GM12878 (cell line): ENCODE data around the gene MED13. TPM values are rescaled to one million over a fixed set of nuclear protein-coding genes. Genes with fewer than 3 reads are reported as not detected.
A peak's percentile ranks its signal among the peaks of the same experiment; 100 is the strongest.

Experiments
- ATAC-seq: fragments of 200-7000 bp; cut with Tn5 transposase; 3 replicates; pipeline ENCODE4 v1.9.1; 2020; ENCODE audit warnings: mild to moderate bottlenecking, moderate library complexity
- BruUV-seq: library from RNA; stranded (reverse); fragments of 400-500 nt; replicated peaks from 2 replicates; lab custom pipeline; 2021; lab: Mats Ljungman, UMichigan
- CTCF ChIA-PET: fragments of 300-600 bp; sonication (Branson Sonifier 250); formaldehyde crosslinking; extraction: SDS; loops from one replicate; lab custom pipeline; 2021; ENCODE audit warnings: inconsistent platforms; lab: Yijun Ruan, JAX
- POLR2A ChIA-PET: fragments of 350-600 bp; formaldehyde crosslinking; extraction: SDS; loops from one replicate; lab custom pipeline; 2021; ENCODE audit warnings: inconsistent platforms; lab: Charles Lee
- RAD21 ChIA-PET: fragments of 300-600 bp; sonication (Branson Sonifier 250); formaldehyde crosslinking; loops from one replicate; lab custom pipeline; 2023; ENCODE audit warnings: antibody characterized with exemption; ENCODE audit not compliant: unreplicated experiment; lab: Charles Lee
- SMC1A ChIA-PET: fragments of 300-600 bp; sonication (Branson Sonifier 250); formaldehyde crosslinking; loops from one replicate; lab custom pipeline; 2023; ENCODE audit not compliant: unreplicated experiment, uncharacterized antibody; lab: Charles Lee
- DNase-seq: peaks from one replicate; pipeline ENCODE4 v3.0.0-alpha.2; 2011; ENCODE audit warnings: low read depth, low spot score
- FAIRE-seq: peaks from 3 replicates; lab custom pipeline; 2011; peaks lifted over from hg19 to GRCh38; lab: Jason Lieb, UNC
- H2AFZ ChIP-seq: 2 replicates; pipeline ENCODE4 v1.6.0; 2011; ENCODE audit warnings: low read depth, low read length, control low read depth; ENCODE audit not compliant: control insufficient read depth
- H3K27ac ChIP-seq: 2 replicates; pipeline ENCODE4 v1.5.1; 2011; ENCODE audit warnings: control low read depth; ENCODE audit not compliant: control insufficient read depth, insufficient read depth
- H3K27me3 ChIP-seq, 2 experiments: replicated peaks in 1 of 2; 2 replicates each; pipeline versions ENCODE4 v1.6.0 to v1.6.1; 2011; ENCODE audit warnings: low read length in 1 of 2; ENCODE audit not compliant: control insufficient read depth in 2 of 2, insufficient read depth in 2 of 2
- H3K36me3 ChIP-seq, 2 experiments: 2 replicates each; pipeline ENCODE4 v1.5.1; 2011; ENCODE audit warnings: low read length in 1 of 2; ENCODE audit not compliant: control insufficient read depth in 2 of 2, insufficient read depth in 2 of 2
- H3K4me1 ChIP-seq: 2 replicates; pipeline ENCODE4 v1.6.1; 2011; ENCODE audit warnings: mild to moderate bottlenecking, low read length, moderate library complexity, mixed read lengths; ENCODE audit not compliant: control insufficient read depth, insufficient read depth
- H3K4me2 ChIP-seq: 2 replicates; pipeline ENCODE4 v1.6.0; 2011; ENCODE audit warnings: control low read depth; ENCODE audit not compliant: control insufficient read depth, insufficient read depth
- H3K4me3 ChIP-seq: fragments of 200-600 bp; sonication (generic); 2 replicates; pipeline ENCODE4 v1.5.1; 2016
- H3K79me2 ChIP-seq: 2 replicates; pipeline ENCODE4 v1.6.0; 2011; ENCODE audit warnings: low read length; ENCODE audit not compliant: control insufficient read depth, insufficient read depth
- H3K9ac ChIP-seq: 2 replicates; pipeline ENCODE4 v1.8.0; 2011; ENCODE audit warnings: low read length, control low read depth, mixed read lengths; ENCODE audit not compliant: control insufficient read depth, insufficient read depth
- H3K9me3 ChIP-seq: replicated peaks from 3 replicates; pipeline ENCODE4 v1.5.1; 2011; ENCODE audit warnings: mild to moderate bottlenecking, low read length; ENCODE audit not compliant: control insufficient read depth, insufficient read depth
- H4K20me1 ChIP-seq: 2 replicates; pipeline ENCODE4 v1.6.0; 2011; ENCODE audit not compliant: control insufficient read depth, insufficient read depth
- BCLAF1 ChIP-seq: fragments of 450-650 bp; IDR thresholded peaks from 2 replicates; pipeline ENCODE4 v1.6.1; 2017; ENCODE audit warnings: antibody characterized with exemption, mild to moderate bottlenecking, moderate library complexity
- CREB1 ChIP-seq: IDR thresholded peaks from 2 replicates; pipeline ENCODE4 v1.6.1; 2012; ENCODE audit warnings: low read depth, mild to moderate bottlenecking, inconsistent platforms
- EP300 ChIP-seq, 2 experiments: fragments of 150-350 bp in 1 of 2; IDR thresholded peaks; 2 replicates each; pipeline ENCODE4 v1.6.1; 2011 to 2012; ENCODE audit warnings: low read depth in 2 of 2, low read length in 2 of 2, borderline replicate concordance in 1 of 2, improper control_type of control experiment in 1 of 2, inconsistent platforms in 1 of 2; ENCODE audit not compliant: control insufficient read depth in 1 of 2
- MAX ChIP-seq: IDR thresholded peaks from 2 replicates; pipeline ENCODE4 v1.6.1; 2012; ENCODE audit warnings: low read depth, low read length, improper control_type of control experiment
- NR2C1 ChIP-seq: fragments of 450-650 bp; IDR thresholded peaks from 2 replicates; pipeline ENCODE4 v1.6.1; 2017; ENCODE audit warnings: antibody characterized with exemption, mild to moderate bottlenecking, moderate library complexity
- NR2F1 ChIP-seq: fragments of 450-650 bp; conservative IDR thresholded peaks from 2 replicates; pipeline ENCODE4 v1.6.1; 2017; ENCODE audit warnings: mild to moderate bottlenecking
- PAX5 ChIP-seq: IDR thresholded peaks from 2 replicates; pipeline ENCODE4 v1.6.1; 2011; ENCODE audit warnings: low read depth, low read length, borderline replicate concordance
- REST ChIP-seq: IDR thresholded peaks from 2 replicates; pipeline ENCODE4 v1.6.1; 2012; ENCODE audit warnings: mild to moderate bottlenecking, low read depth, low read length
- RUNX3 ChIP-seq: IDR thresholded peaks from 2 replicates; pipeline ENCODE4 v1.6.1; 2012; ENCODE audit warnings: low read length, inconsistent platforms
- SMAD1 ChIP-seq: fragments of 450-650 bp; IDR thresholded peaks from 2 replicates; pipeline ENCODE4 v1.6.1; 2018; ENCODE audit warnings: mild to moderate bottlenecking, low read depth; ENCODE audit not compliant: partially characterized antibody
- SRF ChIP-seq, 2 experiments: IDR thresholded peaks; 2 replicates each; pipeline ENCODE4 v1.6.1; 2011; ENCODE audit warnings: low read depth in 2 of 2, low read length in 2 of 2, mild to moderate bottlenecking in 1 of 2, moderate library complexity in 1 of 2
- STAT1 ChIP-seq: fragments of 450-650 bp; conservative IDR thresholded peaks from 2 replicates; pipeline ENCODE4 v1.6.1; 2014; ENCODE audit warnings: antibody characterized with exemption, mild to moderate bottlenecking
- TCF12 ChIP-seq: IDR thresholded peaks from 2 replicates; pipeline ENCODE4 v1.6.1; 2011; ENCODE audit warnings: low read depth, mild to moderate bottlenecking, low read length
- ZNF274 ChIP-seq: IDR thresholded peaks from one replicate; pipeline ENCODE4 v1.8.0; 2011; ENCODE audit not compliant: insufficient read length, insufficient read depth
- ZZZ3 ChIP-seq: IDR thresholded peaks from 2 replicates; pipeline ENCODE4 v1.6.1; 2011; ENCODE audit warnings: low read depth; ENCODE audit not compliant: control insufficient read depth, insufficient read length
- WGBS: methylation state at CpG from one replicate; pipeline ENCODE4 v1.1.6; 2016; ENCODE audit warnings: low lambda C conversion rate; ENCODE audit not compliant: insufficient replicate concordance, insufficient coverage; ENCODE audit errors: missing lambda C conversion rate; 5-methylcytosine and 5-hydroxymethylcytosine counted together
- in situ Hi-C: fragments of 300-500 bp; cut with MboI; formaldehyde crosslinking; loops from 9 replicates; pipeline ENCODE4 v1.14.3; 2018; ENCODE audit warnings: mixed read lengths
- intact Hi-C: fragments of 100-400 bp; cut with micrococcal nuclease; formaldehyde crosslinking; loops from one replicate; pipeline ENCODE4 v1.14.2; 2022; ENCODE audit not compliant: unreplicated experiment
- polyA plus RNA-seq, 11 experiments: library from polyadenylated mRNA; depleted of rRNA in 4 of 11; unstranded in 6 of 11; stranded (reverse) in 5 of 11; fragments of >200 nt; fragmentation: Nextera tagmentation in 4 of 11; fragmentation: Illumina TruSeq in 1 of 11; extraction: Ambion mirVana in 4 of 11; extraction: Trizol in 1 of 11; gene quantifications; 1 replicate in 1 of 11; 2 replicates in 10 of 11; pipeline versions ENCODE4 v1.2.1 to v1.2.3, GENCODE V29; 2011 to 2016; ENCODE audit warnings: inconsistent platforms in 2 of 11, missing spikeins in 2 of 11, low read depth in 1 of 11
- total RNA-seq, 4 experiments: library from RNA; depleted of rRNA in 3 of 4; stranded (reverse); fragments of >200 nt in 3 of 4; fragmentation: Illumina TruSeq in 1 of 4; extraction: Trizol in 1 of 4; gene quantifications; 2 replicates each; pipeline versions ENCODE4 v1.2.1 to v1.2.3, GENCODE V29; 2013 to 2021

Gene MED13
- total and polyA plus RNA-seq, 10 of the 15 experiments (the other 5 are each of a cell fraction or from before 2014, with no cell fraction given): 4.6 to 49.7 (median 21.3) TPM

- SMC1A ChIA-PET: interaction anchor here (0.8 to 12.8 kb wide), 8 partner anchors 8 to 77 kb away, joined by 3 to 139 read pairs (median 4); no protein-coding TSS in a partner anchor
- Histone ChIP-seq H3K79me2 (no peaks in the 10 kb centered on the region), H3K27me3 (no peaks in the 10 kb centered on the region), H2AFZ (peak overlapping the region; percentile 30; the same call in 1 of the 2 replicates), H3K9me3 (no peaks in the 10 kb centered on the region; the same call in 2 of the 3 replicates), H3K4me1 (peaks cover 26% of the 10 kb centered on the region), H3K4me2 (0 out of 2 replicates have a peak overlapping the region, but pooled peaks have one; percentile 9), H3K9ac (no peak overlapping the region), H3K4me3 (no peak overlapping the region), H3K36me3 (no peaks in the 10 kb centered on the region), H4K20me1 (no peaks in the 10 kb centered on the region), H3K27ac (no peak overlapping the region)
- BruUV-seq: no TSS peak
- intact Hi-C loops (no loop called here), in situ Hi-C loops (no loop called here)
- 46% methylated on average over 1 of the region's 1 CpG for WGBS
- DNase-seq (no peak), FAIRE-seq (no peak), ATAC-seq (no peak)
- POLR2A ChIA-PET: interaction anchor here (1.1 kb wide), 1 partner anchor 16 kb away, joined by 3 read pairs; no protein-coding TSS in a partner anchor
- CTCF ChIA-PET: interaction anchor here (0.6 to 12.3 kb wide), 4 partner anchors 14 to 678 kb away, joined by 4 to 183 read pairs (median 18); no protein-coding TSS in a partner anchor
- RAD21 ChIA-PET: interaction anchor here (0.9 to 12.4 kb wide), 6 partner anchors 9 to 80 kb away, joined by 3 to 134 read pairs (median 4); partner anchors contain the start of gene MED13
- TF ChIP-seq TCF12: no peak
- TF ChIP-seq STAT1: no peak
- 0 out of 2 replicates have a peak, but pooled peaks have one; percentile 48 for TF ChIP-seq PAX5
- TF ChIP-seq RUNX3: peak; percentile 66
- no peak for TF ChIP-seq SMAD1
- no peak for TF ChIP-seq NR2C1
- TF ChIP-seq SRF (IDR thresholded peaks at IDR 0.05; ENCODE audit: low read depth in 2 of 2, low read length in 2 of 2): peak in 1 of 2 experiments; percentile 65; a peak in 1 of 4 replicates
- no peak for TF ChIP-seq MAX
- no peak for TF ChIP-seq CREB1
- no peak for TF ChIP-seq BCLAF1
- TF ChIP-seq ZZZ3: no peak
- TF ChIP-seq EP300 (IDR thresholded peaks at IDR 0.05; ENCODE audit: borderline replicate concordance in 1 of 2, control insufficient read depth in 1 of 2, low read depth in 2 of 2, low read length in 2 of 2): no peak
- peak; percentile 72 for TF ChIP-seq NR2F1
- TF ChIP-seq REST: no peak
- TF ChIP-seq ZNF274: no peak
These were observed 26.7 kb upstream of the MED13 start for GRCh38 chr17:62091804-62092203.
